B cell (primary cell): ENCODE data around the gene GNAI3. TPM values are rescaled to one million over a fixed set of nuclear protein-coding genes. Genes with fewer than 3 reads are reported as not detected.

Source experiments
- ATAC-seq: fragments of 200-7000 bp; cut with Tn5 transposase; one replicate; pipeline ENCODE4 v1.10.0; 2021; ENCODE audit warnings: low read depth, mild to moderate bottlenecking, moderate number of reproducible peaks, moderate library complexity
- CTCF ChIA-PET: fragments of 350-600 bp; sonication (Branson Sonifier 250); formaldehyde crosslinking; loops from one replicate; lab custom pipeline; 2021; ENCODE audit warnings: antibody characterized with exemption, inconsistent platforms; lab: Charles Lee
- POLR2A ChIA-PET: fragments of 350-600 bp; sonication (Branson Sonifier 250); formaldehyde crosslinking; loops from one replicate; lab custom pipeline; 2021; ENCODE audit warnings: antibody characterized with exemption; lab: Charles Lee
- DNase-seq: peaks from one replicate; pipeline ENCODE4 v3.0.0; 2013
- H2AFZ ChIP-seq: 2 replicates; pipeline ENCODE4 v1.6.1; 2012; ENCODE audit warnings: mild to moderate bottlenecking, low read depth, low read length; ENCODE audit not compliant: insufficient read depth, poor library complexity, severe bottlenecking
- H3K27ac ChIP-seq, 2 donors: 1 replicate in 1 of 2; 2 replicates in 1 of 2; pipeline ENCODE4 v1.5.1; 2012 to 2013; ENCODE audit warnings: low read length in 2 of 2, mild to moderate bottlenecking in 2 of 2, moderate library complexity in 1 of 2
- H3K27me3 ChIP-seq, 4 experiments: fragments of 200-600 bp in 1 of 4; sonication (generic) in 1 of 4; replicated peaks in 1 of 4; 1 replicate in 2 of 4; 2 replicates in 2 of 4; pipeline versions ENCODE4 v1.6.1 to v1.7.0; 2013 to 2016; ENCODE audit warnings: low read length in 3 of 4, mild to moderate bottlenecking in 2 of 4, mixed read lengths in 1 of 4, moderate library complexity in 1 of 4; ENCODE audit not compliant: insufficient read depth in 4 of 4, control insufficient read depth in 3 of 4; ENCODE audit errors: control extremely low read depth in 1 of 4
- H3K36me3 ChIP-seq, 2 experiments: replicated peaks in 1 of 2; 1 replicate in 1 of 2; 2 replicates in 1 of 2; pipeline versions ENCODE4 v1.6.1 to v1.7.1; 2013; ENCODE audit warnings: low read length in 1 of 2; ENCODE audit not compliant: insufficient read depth in 2 of 2, control insufficient read depth in 1 of 2; ENCODE audit errors: control extremely low read depth in 1 of 2, extremely low read depth in 1 of 2
- H3K4me1 ChIP-seq, 2 donors: fragments of 200-600 bp in 1 of 2; sonication (generic) in 1 of 2; 1 replicate in 1 of 2; 2 replicates in 1 of 2; pipeline versions ENCODE4 v1.5.1 to v1.6.1; 2013 to 2017; ENCODE audit warnings: low read length in 2 of 2; ENCODE audit not compliant: control insufficient read depth in 2 of 2, insufficient read depth in 2 of 2
- H3K4me2 ChIP-seq: replicated peaks from 2 replicates; pipeline ENCODE3; 2012; ENCODE audit warnings: mild to moderate bottlenecking, low read depth, low read length; ENCODE audit not compliant: poor library complexity, severe bottlenecking
- H3K4me3 ChIP-seq, 5 experiments: fragments of 200-600 bp in 1 of 5; sonication (generic) in 1 of 5; 1 replicate in 3 of 5; 2 replicates in 2 of 5; pipeline versions ENCODE4 v1.5.1 to v1.7.0; 2011 to 2016; ENCODE audit warnings: low read length in 4 of 5, mild to moderate bottlenecking in 4 of 5, low read depth in 2 of 5, control low read depth in 1 of 5, moderate library complexity in 1 of 5; ENCODE audit not compliant: insufficient read depth in 1 of 5; ENCODE audit errors: control extremely low read depth in 1 of 5, extremely low read depth in 1 of 5
- H3K79me2 ChIP-seq: fragments of 200-600 bp; sonication (generic); one replicate; pipeline ENCODE4 v1.6.0; 2016; ENCODE audit warnings: low read length; ENCODE audit not compliant: control insufficient read depth, insufficient read depth
- H3K9ac ChIP-seq: fragments of 200-600 bp; sonication (generic); 2 replicates; pipeline ENCODE4 v1.6.1; 2017; ENCODE audit warnings: mild to moderate bottlenecking, low read length, moderate library complexity
- H3K9me3 ChIP-seq, 3 donors: one replicate each; pipeline versions ENCODE4 v1.6.1 to v1.7.1; 2013; ENCODE audit warnings: low read length in 2 of 3; ENCODE audit not compliant: control insufficient read depth in 2 of 3, insufficient read depth in 1 of 3; ENCODE audit errors: control extremely low read depth in 1 of 3
- H4K20me1 ChIP-seq: 2 replicates; pipeline ENCODE4 v1.6.0; 2012; ENCODE audit warnings: mild to moderate bottlenecking, low read length; ENCODE audit not compliant: insufficient read depth, control insufficient read depth, poor library complexity, severe bottlenecking
- H3K27ac Mint-ChIP-seq: one replicate; pipeline ENCODE4 v1.8.0; 2021; ENCODE audit warnings: mixed read lengths
- H3K27me3 Mint-ChIP-seq: one replicate; pipeline ENCODE4 v1.8.0; 2021; ENCODE audit warnings: mixed read lengths
- H3K4me1 Mint-ChIP-seq: one replicate; pipeline ENCODE4 v1.8.0; 2021; ENCODE audit warnings: mixed read lengths
- H3K4me3 Mint-ChIP-seq: one replicate; pipeline ENCODE4 v1.8.0; 2021; ENCODE audit warnings: mixed read lengths
- H3K9me3 Mint-ChIP-seq: one replicate; pipeline ENCODE4 v1.8.0; 2022; ENCODE audit warnings: mixed read lengths; ENCODE audit not compliant: insufficient read depth
- EZH2 ChIP-seq: IDR thresholded peaks from 2 replicates; pipeline ENCODE4 v1.6.1; 2012; ENCODE audit warnings: borderline replicate concordance, low read depth, mild to moderate bottlenecking, moderate library complexity, low read length; ENCODE audit not compliant: insufficient read depth, poor library complexity, severe bottlenecking
- WGBS: methylation state at CpG from one replicate; pipeline ENCODE4 v1.1.5; 2013; ENCODE audit warnings: missing lambda C conversion rate; ENCODE audit not compliant: insufficient coverage; 5-methylcytosine and 5-hydroxymethylcytosine counted together
- intact Hi-C: fragments of 100-400 bp; cut with micrococcal nuclease; formaldehyde crosslinking; loops from one replicate; pipeline ENCODE4 v1.10.0; 2022
- polyA plus RNA-seq: library from polyadenylated mRNA; depleted of rRNA; stranded (reverse); fragments of >200 nt; gene quantifications from 2 replicates; pipeline ENCODE4 v1.2.3, GENCODE V29; 2012
- total RNA-seq, 2 donors: library from RNA; stranded (reverse); fragments of 120-200 nt in 1 of 2; gene quantifications; 1 replicate in 1 of 2; 2 replicates in 1 of 2; pipeline versions ENCODE4 v1.2.3 to v1.2.4, GENCODE V29; 2013 to 2022
- TF ChIP-seq, protein P1 (sequence below): fragments of 200-600 bp; IDR thresholded peaks from one replicate; pipeline ENCODE4 v1.8.0; 2022; ENCODE audit warnings: antibody characterized with exemption, mild to moderate bottlenecking

The GNAI3 gene
- total and polyA plus RNA-seq, 2 donors (not counting 1 experiment from before 2014, with no cell fraction given) = 1.6 to 8.5 TPM

DNA sequence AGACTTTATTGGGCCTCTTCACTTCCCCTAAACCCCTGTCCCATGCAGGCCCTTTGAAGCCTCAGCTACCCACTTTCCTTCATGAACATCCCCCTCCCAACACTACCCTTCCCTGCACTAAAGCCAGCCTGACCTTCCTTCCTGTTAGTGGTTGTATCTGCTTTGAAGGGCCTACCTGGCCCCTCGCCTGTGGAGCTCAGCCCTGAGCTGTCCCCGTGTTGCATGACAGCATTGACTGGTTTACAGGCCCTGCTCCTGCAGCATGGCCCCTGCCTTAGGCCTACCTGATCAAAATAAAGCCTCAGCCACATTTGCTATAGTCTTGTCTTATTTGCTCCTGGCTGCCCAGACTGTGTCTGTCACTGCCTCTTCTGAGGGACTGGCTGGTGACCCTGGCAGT, 113.0 kb downstream of the GNAI3 start:
- WGBS = 87% methylated on average over 2 of the region's 2 CpGs
- Histone ChIP-seq H3K9ac (no peak overlapping the region), H2AFZ (no peak overlapping the region), H3K36me3 (peaks cover 0 to 16% of the 10 kb centered on the region in 2 experiments), H3K27ac (no peak overlapping the region), H3K4me3 (no peak overlapping the region), H3K79me2 (no peaks in the 10 kb centered on the region), H3K4me1 (peaks cover 4 to 6% of the 10 kb centered on the region in 2 donors), H3K9me3 (no peaks in the 10 kb centered on the region), H3K4me2 (no peak overlapping the region), H3K27me3 (no peaks in the 10 kb centered on the region), H4K20me1 (no peaks in the 10 kb centered on the region)
- ChIA-PET POLR2A (no interaction called here), CTCF (interaction anchor here (1.1 to 1.9 kb wide), 2 partner anchors 15 to 21 kb away, joined by 3 to 8 read pairs; no protein-coding TSS in a partner anchor)
- DNase-seq (no peak), ATAC-seq (no peak)
- Mint-ChIP-seq H3K9me3 (no peaks in the 10 kb centered on the region), H3K4me3 (no peak overlapping the region), H3K4me1 (peaks cover 7% of the 10 kb centered on the region), H3K27me3 (no peaks in the 10 kb centered on the region), H3K27ac (no peak overlapping the region)
- intact Hi-C loops = no loop called here
- TF ChIP-seq, protein P1, sequence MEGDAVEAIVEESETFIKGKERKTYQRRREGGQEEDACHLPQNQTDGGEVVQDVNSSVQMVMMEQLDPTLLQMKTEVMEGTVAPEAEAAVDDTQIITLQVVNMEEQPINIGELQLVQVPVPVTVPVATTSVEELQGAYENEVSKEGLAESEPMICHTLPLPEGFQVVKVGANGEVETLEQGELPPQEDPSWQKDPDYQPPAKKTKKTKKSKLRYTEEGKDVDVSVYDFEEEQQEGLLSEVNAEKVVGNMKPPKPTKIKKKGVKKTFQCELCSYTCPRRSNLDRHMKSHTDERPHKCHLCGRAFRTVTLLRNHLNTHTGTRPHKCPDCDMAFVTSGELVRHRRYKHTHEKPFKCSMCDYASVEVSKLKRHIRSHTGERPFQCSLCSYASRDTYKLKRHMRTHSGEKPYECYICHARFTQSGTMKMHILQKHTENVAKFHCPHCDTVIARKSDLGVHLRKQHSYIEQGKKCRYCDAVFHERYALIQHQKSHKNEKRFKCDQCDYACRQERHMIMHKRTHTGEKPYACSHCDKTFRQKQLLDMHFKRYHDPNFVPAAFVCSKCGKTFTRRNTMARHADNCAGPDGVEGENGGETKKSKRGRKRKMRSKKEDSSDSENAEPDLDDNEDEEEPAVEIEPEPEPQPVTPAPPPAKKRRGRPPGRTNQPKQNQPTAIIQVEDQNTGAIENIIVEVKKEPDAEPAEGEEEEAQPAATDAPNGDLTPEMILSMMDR = no peak

DNA sequence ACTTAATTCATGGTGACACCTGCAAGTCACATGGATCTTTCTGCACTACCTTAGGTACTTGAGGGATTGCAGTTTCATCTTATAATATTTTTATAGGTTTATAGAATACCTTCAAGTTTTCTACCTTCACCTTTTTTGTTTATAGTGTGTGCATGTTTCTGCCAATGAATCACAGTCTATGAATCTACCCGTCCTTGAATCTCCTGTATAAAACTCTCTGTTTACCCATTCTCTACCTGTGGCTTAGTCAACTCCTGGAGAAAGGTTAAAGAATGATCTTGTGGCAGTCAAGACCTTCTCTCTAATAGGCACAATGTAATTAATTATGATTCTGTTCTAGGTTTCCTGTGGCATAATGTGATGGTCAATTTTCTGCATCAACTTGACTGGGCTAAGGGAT, 116.3 kb downstream of the GNAI3 start:
- Histone ChIP-seq H3K4me1 (peaks cover 4 to 14% of the 10 kb centered on the region in 2 donors), H3K9ac (no peak overlapping the region), H3K79me2 (no peaks in the 10 kb centered on the region), H3K27me3 (no peaks in the 10 kb centered on the region), H3K4me2 (no peak overlapping the region), H2AFZ (no peak overlapping the region), H3K9me3 (no peaks in the 10 kb centered on the region), H4K20me1 (no peaks in the 10 kb centered on the region), H3K27ac (no peak overlapping the region), H3K36me3 (peaks cover 0 to 7% of the 10 kb centered on the region in 2 experiments), H3K4me3 (no peak overlapping the region)
- ChIA-PET POLR2A (no interaction called here), CTCF (interaction anchor here (1.4 kb wide), 1 partner anchor 24 kb away, joined by 4 read pairs; no protein-coding TSS in a partner anchor)
- no peaks in the 10 kb centered on the region for H3K9me3 Mint-ChIP-seq
- no peak overlapping the region for H3K27ac Mint-ChIP-seq
- TF ChIP-seq EZH2 = no peak
- TF ChIP-seq, protein P1 = no peak
- ATAC-seq (no peak), DNase-seq (no peak)
- peaks cover 17% of the 10 kb centered on the region for H3K4me1 Mint-ChIP-seq
- H3K27me3 Mint-ChIP-seq = no peaks in the 10 kb centered on the region
- WGBS = no CpG with 5 or more reads among the region's 1 CpG
- intact Hi-C loops = no loop called here
- no peak overlapping the region for H3K4me3 Mint-ChIP-seq
